H9 (cell line): Measurements from ENCODE around the gene ERVK3-1. TPM values are rescaled to one million over a fixed set of nuclear protein-coding genes. Genes with fewer than 3 reads are reported as not detected.

Experiments
- DNase-seq: peaks from one replicate; pipeline ENCODE4 v3.0.0-alpha.2; 2017
- H2AFZ ChIP-seq: one replicate; pipeline ENCODE4 v1.6.1; 2013; ENCODE audit warnings: mild to moderate bottlenecking, low read length, control low read depth, moderate library complexity
- H2AK5ac ChIP-seq: 2 replicates; pipeline ENCODE4 v1.6.1; 2013; ENCODE audit warnings: low read length, control low read depth, mixed read lengths; ENCODE audit not compliant: insufficient read length
- H2BK120ac ChIP-seq: one replicate; pipeline ENCODE4 v1.6.1; 2013; ENCODE audit warnings: low read depth, mild to moderate bottlenecking, low read length, control low read depth, inconsistent platforms; ENCODE audit not compliant: poor library complexity, severe bottlenecking
- H2BK12ac ChIP-seq: 2 replicates; pipeline ENCODE4 v1.6.1; 2013; ENCODE audit warnings: low read length, control low read depth, mixed read lengths, low read depth; ENCODE audit not compliant: insufficient read length
- H2BK15ac ChIP-seq: 2 replicates; pipeline ENCODE4 v1.6.1; 2013; ENCODE audit warnings: low read depth, low read length, control low read depth
- H2BK20ac ChIP-seq: one replicate; pipeline ENCODE4 v1.6.1; 2013; ENCODE audit warnings: low read depth, mild to moderate bottlenecking, low read length, control low read depth, inconsistent platforms; ENCODE audit not compliant: poor library complexity, severe bottlenecking
- H2BK5ac ChIP-seq: 2 replicates; pipeline ENCODE4 v1.6.1; 2013; ENCODE audit warnings: low read length, control low read depth, mixed read lengths; ENCODE audit not compliant: insufficient read length
- H3K14ac ChIP-seq: 2 replicates; pipeline ENCODE4 v1.6.1; 2013; ENCODE audit warnings: low read length, control low read depth; ENCODE audit not compliant: insufficient read depth
- H3K18ac ChIP-seq: 2 replicates; pipeline ENCODE4 v1.6.1; 2013; ENCODE audit warnings: low read depth, mild to moderate bottlenecking, mixed read lengths, low read length, control low read depth; ENCODE audit not compliant: insufficient read length
- H3K23ac ChIP-seq: 2 replicates; pipeline ENCODE4 v1.6.1; 2013; ENCODE audit warnings: low read length, control low read depth, mixed read lengths, low read depth; ENCODE audit not compliant: insufficient read length
- H3K23me2 ChIP-seq: 2 replicates; pipeline ENCODE4 v1.6.1; 2013; ENCODE audit warnings: low read depth, mild to moderate bottlenecking, mixed read lengths, low read length, control low read depth; ENCODE audit not compliant: insufficient read length, poor library complexity, severe bottlenecking
- H3K27ac ChIP-seq: 2 replicates; pipeline ENCODE4 v1.5.1; 2013; ENCODE audit warnings: low read length, control low read depth, mixed read lengths, low read depth; ENCODE audit not compliant: insufficient read length
- H3K27me3 ChIP-seq: 2 replicates; pipeline ENCODE4 v1.6.1; 2013; ENCODE audit warnings: low read length, control low read depth, inconsistent platforms; ENCODE audit not compliant: insufficient read depth
- H3K4ac ChIP-seq: 2 replicates; pipeline ENCODE4 v1.6.1; 2013; ENCODE audit warnings: low read depth, mild to moderate bottlenecking, control low read depth, inconsistent platforms, low read length, moderate library complexity
- H3K4me1 ChIP-seq: 2 replicates; pipeline ENCODE4 v1.6.1; 2013; ENCODE audit warnings: low read length, control low read depth, inconsistent platforms; ENCODE audit not compliant: insufficient read depth
- H3K4me2 ChIP-seq: 2 replicates; pipeline ENCODE4 v1.6.1; 2013; ENCODE audit warnings: low read length, control low read depth, mixed read lengths; ENCODE audit not compliant: insufficient read length, insufficient read depth
- H3K56ac ChIP-seq: 2 replicates; pipeline ENCODE4 v1.6.1; 2013; ENCODE audit warnings: low read depth, mild to moderate bottlenecking, mixed read lengths, low read length, control low read depth; ENCODE audit not compliant: insufficient read length
- H3K79me1 ChIP-seq: 2 replicates; pipeline ENCODE4 v1.6.1; 2013; ENCODE audit warnings: low read depth, mild to moderate bottlenecking, moderate library complexity, low read length, control low read depth, inconsistent platforms; ENCODE audit not compliant: insufficient read depth, poor library complexity, severe bottlenecking
- H3K79me2 ChIP-seq: 2 replicates; pipeline ENCODE4 v1.6.1; 2013; ENCODE audit warnings: low read length, control low read depth, inconsistent platforms; ENCODE audit not compliant: insufficient read depth
- H3K9ac ChIP-seq: 2 replicates; pipeline ENCODE4 v1.6.1; 2013; ENCODE audit warnings: low read length, control low read depth, mixed read lengths; ENCODE audit not compliant: insufficient read length; ENCODE audit errors: extremely low read depth
- H3K9me3 ChIP-seq: one replicate; pipeline ENCODE4 v1.6.1; 2013; ENCODE audit warnings: low read depth, low read length, inconsistent platforms; ENCODE audit not compliant: control insufficient read depth
- H3T11ph ChIP-seq: one replicate; pipeline ENCODE4 v1.6.1; 2013; ENCODE audit warnings: mild to moderate bottlenecking, low read length, control low read depth, inconsistent platforms
- H4K20me1 ChIP-seq: one replicate; pipeline ENCODE4 v1.6.1; 2013; ENCODE audit not compliant: control insufficient read depth, insufficient read length, insufficient read depth
- H4K5ac ChIP-seq: 2 replicates; pipeline ENCODE4 v1.6.1; 2013; ENCODE audit warnings: low read depth, mild to moderate bottlenecking, mixed read lengths, low read length, control low read depth; ENCODE audit not compliant: insufficient read length
- H4K8ac ChIP-seq: replicated peaks from 2 replicates; pipeline ENCODE4 v1.6.1; 2013; ENCODE audit warnings: low read length, control low read depth, mixed read lengths, low read depth; ENCODE audit not compliant: insufficient read length
- H4K91ac ChIP-seq: 2 replicates; pipeline ENCODE4 v1.6.1; 2013; ENCODE audit warnings: low read depth, mild to moderate bottlenecking, moderate library complexity, mixed read lengths, low read length, control low read depth; ENCODE audit not compliant: insufficient read length
- H3K27ac Mint-ChIP-seq, 3 experiments: 2 replicates in 2 of 3; 3 replicates in 1 of 3; pipeline ENCODE4 v1.8.0; 2020 to 2021; ENCODE audit warnings: mixed read lengths in 3 of 3, mild to moderate bottlenecking in 1 of 3, moderate library complexity in 1 of 3
- H3K27me3 Mint-ChIP-seq: 2 replicates; pipeline ENCODE4 v1.8.0; 2021; ENCODE audit warnings: low read depth, mild to moderate bottlenecking, moderate library complexity, mixed read lengths
- H3K36me3 Mint-ChIP-seq, 3 experiments: 2 replicates in 2 of 3; 3 replicates in 1 of 3; pipeline ENCODE4 v1.8.0; 2020 to 2021; ENCODE audit warnings: low read depth in 3 of 3, mixed read lengths in 3 of 3; ENCODE audit not compliant: insufficient read depth in 1 of 3
- H3K4me1 Mint-ChIP-seq, 2 experiments: 2 replicates each; pipeline ENCODE4 v1.8.0; 2020; ENCODE audit warnings: mixed read lengths in 2 of 2
- H3K4me3 Mint-ChIP-seq, 2 experiments: 2 replicates in 1 of 2; 3 replicates in 1 of 2; pipeline ENCODE4 v1.8.0; 2020 to 2021; ENCODE audit warnings: mild to moderate bottlenecking in 2 of 2, mixed read lengths in 2 of 2, moderate library complexity in 1 of 2
- H3K9me3 Mint-ChIP-seq, 2 experiments: 2 replicates in 1 of 2; 3 replicates in 1 of 2; pipeline ENCODE4 v1.8.0; 2020; ENCODE audit warnings: mild to moderate bottlenecking in 2 of 2, mixed read lengths in 2 of 2, moderate library complexity in 1 of 2
- CTCF ChIP-seq: fragments of 200-600 bp; sonication (generic); conservative IDR thresholded peaks from 3 replicates; pipeline ENCODE4 v1.8.0; 2021; ENCODE audit warnings: antibody characterized with exemption, mild to moderate bottlenecking
- WGBS: extraction: QIAGEN DNeasy Blood & Tissue Kit; methylation state at CpG from one replicate; pipeline ENCODE4 v1.1.7; 2013; ENCODE audit warnings: missing lambda C conversion rate, low lambda C conversion rate, mixed read lengths; ENCODE audit not compliant: insufficient read length; ENCODE audit errors: extremely low coverage; 5-methylcytosine and 5-hydroxymethylcytosine counted together
- total RNA-seq: library from RNA; stranded (reverse); gene quantifications from 2 replicates; pipeline ENCODE4 v1.2.1, GENCODE V29; 2021

ERVK3-1 gene
- total RNA-seq, 1 experiment from 2014 or later: 43.7 TPM

GRCh38 chr19:58338336-58338735, 33.2 kb downstream of the ERVK3-1 start:
- Histone ChIP-seq H3K4ac (no peak overlapping the region), H2BK120ac (no peak overlapping the region), H2AK5ac (no peak overlapping the region), H4K8ac (no peak overlapping the region), H3K79me1 (no peaks in the 10 kb centered on the region), H3K9ac (no peak overlapping the region), H4K5ac (no peak overlapping the region), H4K91ac (no peak overlapping the region), H3K4me1 (no peaks in the 10 kb centered on the region), H3K27me3 (no peaks in the 10 kb centered on the region), H3T11ph (no peak overlapping the region), H3K9me3 (no peaks in the 10 kb centered on the region), H2BK12ac (no peak overlapping the region), H4K20me1 (no peaks in the 10 kb centered on the region), H2BK20ac (no peak overlapping the region), H2BK15ac (no peak overlapping the region), H2BK5ac (no peak overlapping the region), H2AFZ (no peak overlapping the region), H3K23me2 (no peaks in the 10 kb centered on the region), H3K27ac (no peak overlapping the region), H3K14ac (no peak overlapping the region), H3K56ac (no peak overlapping the region), H3K18ac (no peak overlapping the region), H3K79me2 (no peaks in the 10 kb centered on the region), H3K23ac (no peak overlapping the region), H3K4me2 (no peak overlapping the region)
- Mint-ChIP-seq H3K4me3 (no peak overlapping the region), H3K36me3 (peaks cover 14 to 34% (median 24%) of the 10 kb centered on the region in 3 experiments; a peak in 6 of 7 replicates), H3K9me3 (no peaks in the 10 kb centered on the region; a peak in 1 of 5 replicates), H3K4me1 (no peaks in the 10 kb centered on the region), H3K27me3 (no peaks in the 10 kb centered on the region), H3K27ac (no peak overlapping the region)
- no peak for TF ChIP-seq CTCF
- no peak for DNase-seq
- no CpG with 5 or more reads among the region's 11 CpGs for WGBS
